Parathyroid adenoma (tissue), 2 donors: ENCODE results near the gene PHF19.

Source experiments
- H2AFZ ChIP-seq: fragments of 300-600 bp; sonication (generic); one replicate; pipeline ENCODE4 v1.7.0; 2017; ENCODE audit warnings: antibody characterized with exemption, mild to moderate bottlenecking
- H3K27ac ChIP-seq: fragments of 300-600 bp; sonication (generic); one replicate; pipeline ENCODE4 v1.7.0; 2017
- H3K27me3 ChIP-seq: fragments of 300-600 bp; sonication (generic); one replicate; pipeline ENCODE4 v1.7.0; 2017; ENCODE audit warnings: low read length; ENCODE audit not compliant: control insufficient read depth, insufficient read depth
- H3K36me3 ChIP-seq: fragments of 300-600 bp; sonication (generic); one replicate; pipeline ENCODE4 v1.7.0; 2017; ENCODE audit warnings: low read length; ENCODE audit not compliant: control insufficient read depth, insufficient read depth
- H3K4me1 ChIP-seq: fragments of 300-600 bp; sonication (generic); one replicate; pipeline ENCODE4 v1.7.0; 2017; ENCODE audit warnings: control low read depth
- H3K4me2 ChIP-seq: fragments of 300-600 bp; sonication (generic); one replicate; pipeline ENCODE4 v1.7.0; 2017; ENCODE audit warnings: low read length
- H3K4me3 ChIP-seq: fragments of 300-600 bp; sonication (generic); one replicate; pipeline ENCODE4 v1.7.0; 2017; ENCODE audit warnings: low read depth, low read length
- H3K79me2 ChIP-seq: fragments of 300-600 bp; sonication (generic); one replicate; pipeline ENCODE4 v1.7.0; 2017; ENCODE audit warnings: control low read depth
- H3K9ac ChIP-seq: fragments of 300-600 bp; sonication (generic); one replicate; pipeline ENCODE4 v1.7.0; 2017; ENCODE audit warnings: mild to moderate bottlenecking
- H3K9me3 ChIP-seq: fragments of 300-600 bp; sonication (generic); one replicate; pipeline ENCODE4 v1.7.0; 2017; ENCODE audit warnings: low read length; ENCODE audit not compliant: control insufficient read depth
- TF ChIP-seq, protein P1 (sequence below): fragments of 300-600 bp; sonication (generic); IDR thresholded peaks from one replicate; pipeline ENCODE4 v1.7.0; 2017; ENCODE audit warnings: antibody characterized with exemption, mild to moderate bottlenecking
- donor health status: primary hyperparathyroidism.

The PHF19 gene

DNA sequence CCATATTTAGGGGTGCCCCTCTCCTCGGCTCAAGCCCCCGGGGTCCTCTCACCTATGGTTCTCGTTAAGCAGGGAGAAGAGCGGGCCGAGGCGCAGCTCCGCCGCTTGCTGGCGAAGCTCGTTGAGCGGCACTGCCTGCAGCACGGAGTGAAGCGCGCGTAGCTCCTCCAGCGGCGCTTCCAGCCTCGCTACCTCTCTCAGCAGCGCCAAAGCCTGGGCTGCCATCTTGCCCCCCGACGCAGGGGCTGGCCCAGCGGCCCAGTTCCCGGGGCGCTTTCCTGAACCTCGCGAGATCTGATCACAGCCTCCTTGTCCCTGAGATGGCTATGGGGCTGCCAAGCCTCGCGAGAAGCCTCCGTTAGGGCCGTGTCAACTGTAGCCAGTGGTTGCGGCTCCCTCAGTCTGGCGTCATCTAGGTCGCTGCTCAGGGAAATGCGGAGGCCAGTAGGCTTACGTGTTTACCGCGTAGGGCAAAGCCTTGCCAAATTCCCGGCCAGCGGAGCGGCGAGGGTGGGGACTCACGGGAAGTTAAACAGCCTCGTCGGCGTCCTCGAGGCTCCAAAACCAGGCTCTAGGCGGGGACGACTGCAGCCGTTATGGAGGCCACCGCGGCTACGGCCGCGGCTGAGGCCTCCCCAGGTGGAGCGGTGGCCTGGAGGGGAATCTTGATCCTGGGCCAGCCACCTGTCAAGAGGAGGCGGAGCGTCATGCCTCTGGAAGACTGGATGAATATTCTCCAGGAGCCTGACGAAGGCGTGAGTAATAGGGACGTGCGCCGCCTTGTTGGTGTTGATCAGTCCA lies 34.1 kb downstream of the PHF19 start, which contains the start of gene PSMD5:
Gene PSMD5, minus strand, starts transcription at position 238 of the 801 bp plus-strand sequence. Its CDS starts 13 bp downstream, at position 225.
- Histone ChIP-seq H3K4me2 (peak within 1 kb of the TSS; percentile 76), H3K4me3 (peak within 1 kb of the TSS; percentile 82), H3K4me1 (no peaks in the 10 kb centered on the region), H3K27ac (peak within 1 kb of the TSS; percentile 84), H3K36me3 (no peaks in the 10 kb centered on the region), H3K27me3 (no peaks in the 10 kb centered on the region), H2AFZ (peak within 1 kb of the TSS; percentile 98), H3K9me3 (no peaks in the 10 kb centered on the region), H3K9ac (no peak within 1 kb of the TSS), H3K79me2 (no peaks in the 10 kb centered on the region)
- TF ChIP-seq, protein P1, sequence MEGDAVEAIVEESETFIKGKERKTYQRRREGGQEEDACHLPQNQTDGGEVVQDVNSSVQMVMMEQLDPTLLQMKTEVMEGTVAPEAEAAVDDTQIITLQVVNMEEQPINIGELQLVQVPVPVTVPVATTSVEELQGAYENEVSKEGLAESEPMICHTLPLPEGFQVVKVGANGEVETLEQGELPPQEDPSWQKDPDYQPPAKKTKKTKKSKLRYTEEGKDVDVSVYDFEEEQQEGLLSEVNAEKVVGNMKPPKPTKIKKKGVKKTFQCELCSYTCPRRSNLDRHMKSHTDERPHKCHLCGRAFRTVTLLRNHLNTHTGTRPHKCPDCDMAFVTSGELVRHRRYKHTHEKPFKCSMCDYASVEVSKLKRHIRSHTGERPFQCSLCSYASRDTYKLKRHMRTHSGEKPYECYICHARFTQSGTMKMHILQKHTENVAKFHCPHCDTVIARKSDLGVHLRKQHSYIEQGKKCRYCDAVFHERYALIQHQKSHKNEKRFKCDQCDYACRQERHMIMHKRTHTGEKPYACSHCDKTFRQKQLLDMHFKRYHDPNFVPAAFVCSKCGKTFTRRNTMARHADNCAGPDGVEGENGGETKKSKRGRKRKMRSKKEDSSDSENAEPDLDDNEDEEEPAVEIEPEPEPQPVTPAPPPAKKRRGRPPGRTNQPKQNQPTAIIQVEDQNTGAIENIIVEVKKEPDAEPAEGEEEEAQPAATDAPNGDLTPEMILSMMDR, result no peak

DNA sequence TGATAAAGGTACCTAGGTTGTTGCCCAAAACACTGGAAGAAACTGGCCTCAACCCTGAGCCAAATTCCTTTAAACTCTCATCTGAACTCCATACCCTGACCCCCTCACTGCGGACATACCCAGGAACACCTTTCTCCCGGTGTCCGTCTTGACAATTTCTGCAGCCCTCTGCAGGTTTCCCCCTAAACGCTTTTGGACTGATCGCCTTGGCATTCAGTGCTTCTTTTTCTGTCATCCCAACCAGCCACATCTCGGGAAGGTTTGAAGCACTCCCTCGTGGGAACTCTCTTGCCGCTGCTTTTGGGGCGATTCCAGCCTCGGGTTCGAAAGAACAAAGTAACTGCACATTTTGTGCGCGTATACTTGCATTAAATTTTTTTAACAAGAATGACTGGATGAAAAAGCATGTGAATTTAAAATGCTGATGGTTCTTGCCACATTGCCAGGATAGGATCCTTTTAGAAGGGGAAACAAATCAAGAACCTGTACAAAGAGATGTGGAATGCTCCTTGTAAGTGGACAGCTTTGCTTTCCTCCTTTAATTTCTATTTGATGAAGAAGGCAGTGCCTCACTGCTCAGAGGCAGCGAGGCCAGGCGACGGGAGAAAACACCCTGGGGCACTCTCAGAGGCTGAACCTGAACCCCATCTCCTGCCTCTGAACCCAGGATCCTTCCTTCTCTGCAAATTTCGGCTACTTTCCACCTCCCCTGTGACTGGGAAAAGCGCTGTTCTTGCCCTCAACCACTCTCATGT lies 34.9 kb downstream of the PHF19 start:
- peak overlapping the region; percentile 82 for H3K4me3 ChIP-seq
- peak overlapping the region; percentile 76 for H3K4me2 ChIP-seq
- H3K27me3 ChIP-seq, result no peaks in the 10 kb centered on the region
- H3K9me3 ChIP-seq, result no peaks in the 10 kb centered on the region
- H3K9ac ChIP-seq, result no peak overlapping the region
- H3K27ac ChIP-seq, result peak overlapping the region; percentile 84
- peak overlapping the region; percentile 98 for H2AFZ ChIP-seq
- no peaks in the 10 kb centered on the region for H3K4me1 ChIP-seq
- H3K79me2 ChIP-seq, result no peaks in the 10 kb centered on the region
- TF ChIP-seq, protein P1, result no peak
- H3K36me3 ChIP-seq, result no peaks in the 10 kb centered on the region

DNA sequence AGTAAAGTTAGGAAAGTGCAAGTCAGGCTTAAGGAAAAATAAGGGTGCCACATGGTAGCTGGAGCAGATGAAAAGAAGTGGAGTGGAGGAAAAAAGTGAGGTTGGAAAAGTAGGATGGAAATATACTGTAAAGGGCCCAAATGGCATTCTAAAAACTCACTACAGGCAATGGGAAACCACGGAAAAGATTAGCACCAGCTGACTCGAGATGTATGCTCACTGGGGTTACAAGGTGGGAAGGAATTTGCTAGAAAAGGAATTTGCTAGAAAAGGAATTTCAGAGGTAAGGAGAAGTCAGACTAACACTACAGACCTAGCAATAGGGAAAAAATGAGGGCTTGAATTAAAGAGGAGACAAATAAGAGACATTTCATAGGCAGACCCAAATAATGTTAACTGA lies 37.8 kb downstream of the PHF19 start:
- no peak overlapping the region for H3K9ac ChIP-seq
- H3K36me3 ChIP-seq, result no peaks in the 10 kb centered on the region
- H3K4me1 ChIP-seq, result no peaks in the 10 kb centered on the region
- TF ChIP-seq, protein P1, result no peak
- no peak overlapping the region for H2AFZ ChIP-seq
- H3K4me2 ChIP-seq, result no peak overlapping the region
- no peak overlapping the region for H3K4me3 ChIP-seq
- H3K27me3 ChIP-seq, result no peaks in the 10 kb centered on the region
- H3K27ac ChIP-seq, result no peak overlapping the region
- no peaks in the 10 kb centered on the region for H3K79me2 ChIP-seq
- no peaks in the 10 kb centered on the region for H3K9me3 ChIP-seq

DNA sequence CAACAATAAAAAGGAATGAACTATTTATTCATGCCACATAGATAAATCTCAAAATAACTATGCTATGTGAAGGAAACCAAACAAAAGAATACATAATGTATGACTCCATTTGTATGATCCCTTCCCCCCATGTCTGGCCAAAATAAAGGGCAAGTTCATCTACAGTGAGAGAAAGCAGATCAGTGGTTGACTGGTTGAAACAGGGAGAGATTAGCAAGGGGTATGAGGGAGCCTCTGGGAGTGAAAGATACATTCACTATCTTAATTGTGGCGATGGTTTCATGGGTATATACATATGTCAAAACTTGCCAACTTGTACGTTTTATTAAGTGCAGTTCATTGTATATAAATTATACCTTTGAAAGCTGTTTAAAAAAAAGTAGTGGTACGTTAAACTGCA lies 39.1 kb downstream of the PHF19 start:
- TF ChIP-seq, protein P1, result no peak

More for the DNA sequence above, 39.1 kb downstream of the PHF19 start:
- no peak overlapping the region for H3K27ac ChIP-seq
- H2AFZ ChIP-seq, result no peak overlapping the region
- no peak overlapping the region for H3K4me2 ChIP-seq
- no peak overlapping the region for H3K4me3 ChIP-seq
- H3K9ac ChIP-seq, result no peak overlapping the region
- no peaks in the 10 kb centered on the region for H3K36me3 ChIP-seq
- H3K79me2 ChIP-seq, result no peaks in the 10 kb centered on the region
- H3K4me1 ChIP-seq, result no peaks in the 10 kb centered on the region
- no peaks in the 10 kb centered on the region for H3K9me3 ChIP-seq
- no peaks in the 10 kb centered on the region for H3K27me3 ChIP-seq
